ENCODE data around the gene SLC5A5.
"Not testable (repeated sequence)": the region's sequence is repeated elsewhere in the genome, so short reads cannot be mapped to it uniquely, and the experiment has no call there.

Gene SLC5A5

GRCh38 chr19:17889609-17890214 is 18.0 kb downstream of the SLC5A5 start:
- H3K27me3 ChIP-seq (ENCODE audit: insufficient read depth, low read length): no peaks in the 10 kb centered on the region
- H3K4me1 ChIP-seq (ENCODE audit: insufficient read depth, low read length): no peaks in the 10 kb centered on the region
- H3K4me3 ChIP-seq (ENCODE audit: low read length): no peak overlapping the region
- H2AFZ ChIP-seq (ENCODE audit: low read depth, low read length): no peak overlapping the region
- no peaks in the 10 kb centered on the region for H3K36me3 ChIP-seq (ENCODE audit: insufficient read depth, low read length)
- no peaks in the 10 kb centered on the region for H3K9me3 ChIP-seq (ENCODE audit: low read length)

GRCh38 chr19:17893766-17894165 is 22.0 kb downstream of the SLC5A5 start:
- Histone ChIP-seq H3K27me3 (ENCODE audit: insufficient read depth, low read length) (no peaks in the 10 kb centered on the region), H3K9me3 (ENCODE audit: low read length) (no peaks in the 10 kb centered on the region), H3K36me3 (ENCODE audit: insufficient read depth, low read length) (no peaks in the 10 kb centered on the region), H2AFZ (ENCODE audit: low read depth, low read length) (no peak overlapping the region), H3K4me1 (ENCODE audit: insufficient read depth, low read length) (no peaks in the 10 kb centered on the region), H3K4me3 (ENCODE audit: low read length) (no peak overlapping the region)

- Histone ChIP-seq H3K36me3 (ENCODE audit: insufficient read depth, low read length) (no peaks in the 10 kb centered on the region), H3K27me3 (ENCODE audit: insufficient read depth, low read length) (no peaks in the 10 kb centered on the region), H3K4me3 (ENCODE audit: low read length) (no peak overlapping the region), H3K4me1 (ENCODE audit: insufficient read depth, low read length) (no peaks in the 10 kb centered on the region), H3K9me3 (ENCODE audit: low read length) (no peaks in the 10 kb centered on the region), H2AFZ (ENCODE audit: low read depth, low read length) (no peak overlapping the region)
Measured at GRCh38 chr19:17902701-17903100, 31.0 kb downstream of the SLC5A5 start.

- no peak overlapping the region for H2AFZ ChIP-seq (ENCODE audit: low read depth, low read length)
- H3K9me3 ChIP-seq (ENCODE audit: low read length): peaks cover 2% of the 10 kb centered on the region
- H3K4me3 ChIP-seq (ENCODE audit: low read length): no peak overlapping the region
- no peaks in the 10 kb centered on the region for H3K27me3 ChIP-seq (ENCODE audit: insufficient read depth, low read length)
- H3K4me1 ChIP-seq (ENCODE audit: insufficient read depth, low read length): peaks cover 6% of the 10 kb centered on the region
- H3K36me3 ChIP-seq (ENCODE audit: insufficient read depth, low read length): no peaks in the 10 kb centered on the region
Measured at GRCh38 chr19:17908244-17908643, 36.5 kb downstream of the SLC5A5 start.

- no peaks in the 10 kb centered on the region for H3K27me3 ChIP-seq (ENCODE audit: insufficient read depth, low read length)
- peaks cover 6% of the 10 kb centered on the region for H3K4me1 ChIP-seq (ENCODE audit: insufficient read depth, low read length)
- H2AFZ ChIP-seq (ENCODE audit: low read depth, low read length): no peak overlapping the region
- H3K36me3 ChIP-seq (ENCODE audit: insufficient read depth, low read length): no peaks in the 10 kb centered on the region
- H3K4me3 ChIP-seq (ENCODE audit: low read length): no peak overlapping the region
- peaks cover 2% of the 10 kb centered on the region for H3K9me3 ChIP-seq (ENCODE audit: low read length)
Measured at GRCh38 chr19:17909003-17909732, 37.4 kb downstream of the SLC5A5 start.

- Histone ChIP-seq H2AFZ (ENCODE audit: low read depth, low read length) (no peak overlapping the region), H3K4me1 (ENCODE audit: insufficient read depth, low read length) (peaks cover 6% of the 10 kb centered on the region), H3K36me3 (ENCODE audit: insufficient read depth, low read length) (no peaks in the 10 kb centered on the region), H3K4me3 (ENCODE audit: low read length) (no peak overlapping the region), H3K27me3 (ENCODE audit: insufficient read depth, low read length) (no peaks in the 10 kb centered on the region), H3K9me3 (ENCODE audit: low read length) (peaks cover 2% of the 10 kb centered on the region)
Measured at GRCh38 chr19:17910791-17911360, 39.1 kb downstream of the SLC5A5 start.

GRCh38 chr19:17915940-17916593 is 44.3 kb downstream of the SLC5A5 start:
- H2AFZ ChIP-seq (ENCODE audit: low read depth, low read length): no peak overlapping the region
- H3K27me3 ChIP-seq (ENCODE audit: insufficient read depth, low read length): no peaks in the 10 kb centered on the region
- H3K9me3 ChIP-seq (ENCODE audit: low read length): no peaks in the 10 kb centered on the region
- no peaks in the 10 kb centered on the region for H3K36me3 ChIP-seq (ENCODE audit: insufficient read depth, low read length)
- no peak overlapping the region for H3K4me3 ChIP-seq (ENCODE audit: low read length)
- no peaks in the 10 kb centered on the region for H3K4me1 ChIP-seq (ENCODE audit: insufficient read depth, low read length)

GRCh38 chr19:17918151-17918550 is 46.4 kb downstream of the SLC5A5 start:
- H3K4me3 ChIP-seq (ENCODE audit: low read length); H2AFZ ChIP-seq (ENCODE audit: low read depth, low read length); H3K9me3 ChIP-seq (ENCODE audit: low read length); H3K36me3 ChIP-seq (ENCODE audit: insufficient read depth, low read length); H3K4me1 ChIP-seq (ENCODE audit: insufficient read depth, low read length); H3K27me3 ChIP-seq (ENCODE audit: insufficient read depth, low read length): not testable (repeated sequence)

- H2AFZ ChIP-seq (ENCODE audit: low read depth, low read length); H3K36me3 ChIP-seq (ENCODE audit: insufficient read depth, low read length); H3K4me1 ChIP-seq (ENCODE audit: insufficient read depth, low read length); H3K4me3 ChIP-seq (ENCODE audit: low read length); H3K27me3 ChIP-seq (ENCODE audit: insufficient read depth, low read length); H3K9me3 ChIP-seq (ENCODE audit: low read length): not testable (repeated sequence)
Measured at GRCh38 chr19:17919122-17919521, 47.4 kb downstream of the SLC5A5 start.

- Histone ChIP-seq H3K9me3 (ENCODE audit: low read length) (peaks cover 2% of the 10 kb centered on the region), H2AFZ (ENCODE audit: low read depth, low read length) (no peak overlapping the region), H3K4me1 (ENCODE audit: insufficient read depth, low read length) (no peaks in the 10 kb centered on the region), H3K4me3 (ENCODE audit: low read length) (no peak overlapping the region), H3K36me3 (ENCODE audit: insufficient read depth, low read length) (no peaks in the 10 kb centered on the region), H3K27me3 (ENCODE audit: insufficient read depth, low read length) (no peaks in the 10 kb centered on the region)
Measured at GRCh38 chr19:17920527-17920926, 48.8 kb downstream of the SLC5A5 start.

GRCh38 chr19:17922138-17922537 is 50.4 kb downstream of the SLC5A5 start:
- Histone ChIP-seq H2AFZ (ENCODE audit: low read depth, low read length) (no peak overlapping the region), H3K9me3 (ENCODE audit: low read length) (peaks cover 2% of the 10 kb centered on the region), H3K36me3 (ENCODE audit: insufficient read depth, low read length) (no peaks in the 10 kb centered on the region), H3K4me3 (ENCODE audit: low read length) (no peak overlapping the region), H3K27me3 (ENCODE audit: insufficient read depth, low read length) (no peaks in the 10 kb centered on the region), H3K4me1 (ENCODE audit: insufficient read depth, low read length) (no peaks in the 10 kb centered on the region)

- H3K9me3 ChIP-seq (ENCODE audit: low read length): peaks cover 2% of the 10 kb centered on the region
- no peaks in the 10 kb centered on the region for H3K36me3 ChIP-seq (ENCODE audit: insufficient read depth, low read length)
- H3K27me3 ChIP-seq (ENCODE audit: insufficient read depth, low read length): no peaks in the 10 kb centered on the region
- H2AFZ ChIP-seq (ENCODE audit: low read depth, low read length): no peak overlapping the region
- no peaks in the 10 kb centered on the region for H3K4me1 ChIP-seq (ENCODE audit: insufficient read depth, low read length)
- H3K4me3 ChIP-seq (ENCODE audit: low read length): no peak overlapping the region
Measured at GRCh38 chr19:17926044-17926443, 54.3 kb downstream of the SLC5A5 start.

- H3K4me3 ChIP-seq (ENCODE audit: low read length): no peak overlapping the region
- H3K9me3 ChIP-seq (ENCODE audit: low read length): peaks cover 2% of the 10 kb centered on the region
- no peak overlapping the region for H2AFZ ChIP-seq (ENCODE audit: low read depth, low read length)
- H3K36me3 ChIP-seq (ENCODE audit: insufficient read depth, low read length): no peaks in the 10 kb centered on the region
- no peaks in the 10 kb centered on the region for H3K27me3 ChIP-seq (ENCODE audit: insufficient read depth, low read length)
- H3K4me1 ChIP-seq (ENCODE audit: insufficient read depth, low read length): peaks cover 8% of the 10 kb centered on the region
Measured at GRCh38 chr19:17929056-17929455, 57.3 kb downstream of the SLC5A5 start.

All from neuron (in vitro differentiated cells).